Ishikawa (cell line): ENCODE results near the gene CLCN1.
A peak's percentile ranks its signal among the peaks of the same experiment; 100 is the strongest.

Experiments used
- CEBPB ChIP-seq: IDR thresholded peaks from 2 replicates; pipeline ENCODE4 v1.6.1; 2012
- CREB1 ChIP-seq: IDR thresholded peaks from 2 replicates; pipeline ENCODE4 v1.6.1; 2012; ENCODE audit warnings: low read depth
- EGR1 ChIP-seq: IDR thresholded peaks from 2 replicates; pipeline ENCODE4 v1.6.1; 2012
- EP300 ChIP-seq: IDR thresholded peaks from 2 replicates; pipeline ENCODE4 v1.6.1; 2012; ENCODE audit warnings: borderline replicate concordance
- FOXM1 ChIP-seq: IDR thresholded peaks from 2 replicates; pipeline ENCODE4 v1.6.1; 2012; ENCODE audit warnings: low read depth, borderline replicate concordance
- NFIC ChIP-seq: IDR thresholded peaks from 2 replicates; pipeline ENCODE4 v1.6.1; 2012
- RAD21 ChIP-seq: IDR thresholded peaks from 2 replicates; pipeline ENCODE4 v1.6.1; 2012; ENCODE audit warnings: low read depth
- REST ChIP-seq: IDR thresholded peaks from 2 replicates; pipeline ENCODE4 v1.6.1; 2012; ENCODE audit warnings: low read depth, mild to moderate bottlenecking
- TAF1 ChIP-seq: IDR thresholded peaks from 2 replicates; pipeline ENCODE4 v1.6.1; 2012; ENCODE audit warnings: low read depth, mild to moderate bottlenecking
- TCF12 ChIP-seq: IDR thresholded peaks from 2 replicates; pipeline ENCODE4 v1.6.1; 2012; ENCODE audit warnings: low read depth
- TEAD4 ChIP-seq: IDR thresholded peaks from 2 replicates; pipeline ENCODE4 v1.6.1; 2012
- YY1 ChIP-seq: IDR thresholded peaks from 2 replicates; pipeline ENCODE4 v1.6.1; 2012; ENCODE audit warnings: low read depth
- ZBTB7A ChIP-seq: IDR thresholded peaks from 2 replicates; pipeline ENCODE4 v1.6.1; 2012; ENCODE audit warnings: low read depth
- TF ChIP-seq, protein P1 (sequence below): IDR thresholded peaks from 2 replicates; pipeline ENCODE4 v1.6.1; 2012
- TF ChIP-seq, protein P2 (sequence below): IDR thresholded peaks from 2 replicates; pipeline ENCODE4 v1.6.1; 2012

Gene CLCN1

DNA sequence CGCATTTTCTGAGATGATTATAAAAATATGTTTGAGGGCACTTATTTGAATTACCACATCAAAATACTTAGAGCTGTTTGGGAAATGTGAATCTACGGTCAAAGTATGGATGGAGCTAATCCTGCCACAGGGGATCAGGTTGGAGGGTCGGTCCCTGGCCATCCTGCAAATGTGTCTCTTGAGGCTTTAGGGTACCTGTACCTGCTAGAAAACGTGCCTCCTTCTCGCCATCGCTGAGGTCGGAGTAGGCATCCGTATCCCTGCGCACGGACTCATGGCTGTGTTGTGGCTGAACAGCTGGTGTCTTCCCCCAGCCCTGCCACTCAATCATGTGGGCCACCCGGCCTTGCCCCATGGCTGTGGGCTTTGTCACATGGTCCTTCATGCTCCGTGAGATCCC, 42.7 kb downstream of the CLCN1 start:
- no peak for TF ChIP-seq NFIC
- TF ChIP-seq CEBPB: no peak
- no peak for TF ChIP-seq TCF12
- TF ChIP-seq EP300: no peak
- no peak for TF ChIP-seq REST
- TF ChIP-seq CREB1: no peak
- TF ChIP-seq, protein P1, sequence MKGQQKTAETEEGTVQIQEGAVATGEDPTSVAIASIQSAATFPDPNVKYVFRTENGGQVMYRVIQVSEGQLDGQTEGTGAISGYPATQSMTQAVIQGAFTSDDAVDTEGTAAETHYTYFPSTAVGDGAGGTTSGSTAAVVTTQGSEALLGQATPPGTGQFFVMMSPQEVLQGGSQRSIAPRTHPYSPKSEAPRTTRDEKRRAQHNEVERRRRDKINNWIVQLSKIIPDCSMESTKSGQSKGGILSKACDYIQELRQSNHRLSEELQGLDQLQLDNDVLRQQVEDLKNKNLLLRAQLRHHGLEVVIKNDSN: no peak
- no peak for TF ChIP-seq TAF1

- TF ChIP-seq, protein P2, sequence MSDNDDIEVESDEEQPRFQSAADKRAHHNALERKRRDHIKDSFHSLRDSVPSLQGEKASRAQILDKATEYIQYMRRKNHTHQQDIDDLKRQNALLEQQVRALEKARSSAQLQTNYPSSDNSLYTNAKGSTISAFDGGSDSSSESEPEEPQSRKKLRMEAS: no peak
- TF ChIP-seq TEAD4 (no peak), CREB1 (no peak)
Measured at GRCh38 chr7:143359771-143360353, 44.0 kb downstream of the CLCN1 start.

- TF ChIP-seq EGR1: no peak
- no peak for TF ChIP-seq CEBPB
- TF ChIP-seq EP300: no peak
- no peak for TF ChIP-seq TEAD4
- no peak for TF ChIP-seq NFIC
- TF ChIP-seq YY1: no peak
- TF ChIP-seq, protein P1: no peak
- no peak for TF ChIP-seq REST
- TF ChIP-seq FOXM1: no peak
- TF ChIP-seq ZBTB7A: no peak
- no peak for TF ChIP-seq TCF12
- TF ChIP-seq RAD21: no peak
- TF ChIP-seq CREB1: no peak
- TF ChIP-seq, protein P2: no peak
- TF ChIP-seq TAF1: no peak
Measured at GRCh38 chr7:143360788-143361551, 45.1 kb downstream of the CLCN1 start.

- TF ChIP-seq, protein P1: no peak
- TF ChIP-seq ZBTB7A: peak; percentile 25; the same call in 1 of the 2 replicates
- no peak for TF ChIP-seq CREB1
- TF ChIP-seq EGR1: 0 out of 2 replicates have a peak, but pooled peaks have one; percentile 11
- TF ChIP-seq REST: no peak
- TF ChIP-seq YY1: no peak
- no peak for TF ChIP-seq TAF1
- TF ChIP-seq EP300: no peak
- TF ChIP-seq FOXM1: no peak
- no peak for TF ChIP-seq TCF12
- no peak for TF ChIP-seq CEBPB
- TF ChIP-seq TEAD4: no peak
- no peak for TF ChIP-seq RAD21
- no peak for TF ChIP-seq NFIC
- TF ChIP-seq, protein P2: no peak; the same call in 1 of the 2 replicates
Measured at GRCh38 chr7:143361552-143362130, 45.7 kb downstream of the CLCN1 start.
